Neural crest cell (in vitro differentiated cells): Measurements from ENCODE around the gene ACTL9. TPM values are rescaled to one million over a fixed set of nuclear protein-coding genes. Genes with fewer than 3 reads are reported as not detected.

Experiments
- DNase-seq: peaks from one replicate; pipeline ENCODE4 v3.0.0; 2021; ENCODE audit warnings: low read depth, mixed read lengths, low spot score
- H3K27ac Mint-ChIP-seq: one replicate; pipeline ENCODE4 v1.8.0; 2021; ENCODE audit warnings: mild to moderate bottlenecking, mixed read lengths; ENCODE audit not compliant: unreplicated experiment
- H3K27me3 Mint-ChIP-seq: 2 replicates; pipeline ENCODE4 v1.8.0; 2021; ENCODE audit warnings: low read depth, mild to moderate bottlenecking, mixed read lengths
- H3K36me3 Mint-ChIP-seq: 2 replicates; pipeline ENCODE4 v1.8.0; 2021; ENCODE audit warnings: low read depth, mild to moderate bottlenecking, mixed read lengths
- H3K4me1 Mint-ChIP-seq: 2 replicates; pipeline ENCODE4 v1.8.0; 2021; ENCODE audit warnings: mixed read lengths
- H3K4me3 Mint-ChIP-seq: one replicate; pipeline ENCODE4 v1.8.0; 2021; ENCODE audit warnings: mild to moderate bottlenecking, mixed read lengths
- H3K9me3 Mint-ChIP-seq: 2 replicates; pipeline ENCODE4 v1.8.0; 2021; ENCODE audit warnings: mixed read lengths
- total RNA-seq: library from RNA; stranded (reverse); gene quantifications from 2 replicates; pipeline ENCODE4 v1.2.1, GENCODE V29; 2021
- TF ChIP-seq, protein P1 (sequence below): fragments of 200-600 bp; sonication (generic); conservative IDR thresholded peaks from 2 replicates; pipeline ENCODE4 v1.5.0; 2021; ENCODE audit warnings: antibody characterized with exemption, mild to moderate bottlenecking

ACTL9 gene
- total RNA-seq, 1 donor from 2014 or later, result not detected

DNA sequence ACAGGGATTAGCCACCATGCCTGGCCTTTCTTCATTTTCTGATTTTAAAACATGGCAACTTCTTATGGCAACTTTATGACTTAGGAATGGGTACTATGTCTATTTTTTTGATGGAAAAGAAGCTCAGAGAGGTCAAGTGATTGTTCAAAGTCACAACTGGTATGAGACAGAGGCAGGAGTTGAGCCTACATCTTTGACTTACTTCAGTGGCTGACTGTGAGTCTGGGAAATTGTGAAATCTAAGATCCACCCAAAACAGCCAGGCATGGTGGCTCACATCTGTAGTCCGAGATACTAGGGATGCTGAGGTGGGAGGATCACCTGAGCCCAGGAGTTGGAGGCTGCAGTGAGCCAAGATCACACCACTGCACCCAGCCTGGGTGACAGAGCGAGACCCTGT is 2.4 kb upstream of the ACTL9 start:
- DNase-seq, result no peak
- Mint-ChIP-seq H3K27ac (no peak overlapping the region), H3K9me3 (no peaks in the 10 kb centered on the region), H3K36me3 (no peaks in the 10 kb centered on the region), H3K4me1 (no peaks in the 10 kb centered on the region), H3K27me3 (peaks cover 45% of the 10 kb centered on the region), H3K4me3 (no peak overlapping the region)
- TF ChIP-seq, protein P1, sequence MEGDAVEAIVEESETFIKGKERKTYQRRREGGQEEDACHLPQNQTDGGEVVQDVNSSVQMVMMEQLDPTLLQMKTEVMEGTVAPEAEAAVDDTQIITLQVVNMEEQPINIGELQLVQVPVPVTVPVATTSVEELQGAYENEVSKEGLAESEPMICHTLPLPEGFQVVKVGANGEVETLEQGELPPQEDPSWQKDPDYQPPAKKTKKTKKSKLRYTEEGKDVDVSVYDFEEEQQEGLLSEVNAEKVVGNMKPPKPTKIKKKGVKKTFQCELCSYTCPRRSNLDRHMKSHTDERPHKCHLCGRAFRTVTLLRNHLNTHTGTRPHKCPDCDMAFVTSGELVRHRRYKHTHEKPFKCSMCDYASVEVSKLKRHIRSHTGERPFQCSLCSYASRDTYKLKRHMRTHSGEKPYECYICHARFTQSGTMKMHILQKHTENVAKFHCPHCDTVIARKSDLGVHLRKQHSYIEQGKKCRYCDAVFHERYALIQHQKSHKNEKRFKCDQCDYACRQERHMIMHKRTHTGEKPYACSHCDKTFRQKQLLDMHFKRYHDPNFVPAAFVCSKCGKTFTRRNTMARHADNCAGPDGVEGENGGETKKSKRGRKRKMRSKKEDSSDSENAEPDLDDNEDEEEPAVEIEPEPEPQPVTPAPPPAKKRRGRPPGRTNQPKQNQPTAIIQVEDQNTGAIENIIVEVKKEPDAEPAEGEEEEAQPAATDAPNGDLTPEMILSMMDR, result no peak

- Mint-ChIP-seq H3K9me3 (no peaks in the 10 kb centered on the region), H3K4me1 (no peaks in the 10 kb centered on the region), H3K27ac (no peak overlapping the region), H3K27me3 (peaks cover 49% of the 10 kb centered on the region), H3K4me3 (no peak overlapping the region), H3K36me3 (no peaks in the 10 kb centered on the region)
- no peak for DNase-seq
- TF ChIP-seq, protein P1, result no peak
These were observed 1.3 kb upstream of the ACTL9 start for GRCh38 chr19:8699908-8700307.

GRCh38 chr19:8697671-8698432 is 743 bp downstream of the ACTL9 start:
- Mint-ChIP-seq H3K27ac (no peak overlapping the region), H3K36me3 (no peaks in the 10 kb centered on the region), H3K27me3 (peaks cover 48% of the 10 kb centered on the region), H3K4me1 (no peaks in the 10 kb centered on the region), H3K9me3 (no peaks in the 10 kb centered on the region), H3K4me3 (no peak overlapping the region)
- TF ChIP-seq, protein P1, result peak; percentile 35
- peak; percentile 36 for DNase-seq

DNA sequence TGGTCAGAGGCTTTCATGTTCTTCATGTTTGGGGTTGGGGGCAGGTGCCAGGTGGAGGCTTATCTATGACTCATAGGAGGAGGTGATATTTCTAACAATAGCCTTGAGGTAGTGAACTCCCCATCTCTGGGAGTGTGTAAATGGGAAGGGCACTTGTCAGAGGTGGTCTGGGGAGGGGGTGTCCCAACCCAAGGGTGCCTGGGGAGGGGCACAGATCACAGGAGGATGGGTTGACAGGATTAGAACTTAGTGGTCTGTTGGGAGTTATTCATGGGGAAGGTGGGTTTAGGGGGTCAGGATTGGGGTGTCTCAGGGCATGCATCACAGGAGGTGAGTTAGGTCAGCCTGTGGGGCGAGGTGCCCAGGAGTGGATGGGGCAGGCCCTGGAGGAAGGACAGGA is 1.6 kb downstream of the ACTL9 start:
- H3K4me3 Mint-ChIP-seq, result no peak overlapping the region
- H3K27me3 Mint-ChIP-seq, result peaks cover 52% of the 10 kb centered on the region
- no peak for DNase-seq
- no peaks in the 10 kb centered on the region for H3K9me3 Mint-ChIP-seq
- H3K27ac Mint-ChIP-seq, result no peak overlapping the region
- TF ChIP-seq, protein P1, result no peak
- H3K36me3 Mint-ChIP-seq, result no peaks in the 10 kb centered on the region
- no peaks in the 10 kb centered on the region for H3K4me1 Mint-ChIP-seq

- no peaks in the 10 kb centered on the region for H3K9me3 Mint-ChIP-seq
- no peak overlapping the region for H3K27ac Mint-ChIP-seq
- no peaks in the 10 kb centered on the region for H3K4me1 Mint-ChIP-seq
- H3K27me3 Mint-ChIP-seq, result peaks cover 51% of the 10 kb centered on the region
- no peak for DNase-seq
- TF ChIP-seq, protein P1, result no peak
- no peak overlapping the region for H3K4me3 Mint-ChIP-seq
- no peaks in the 10 kb centered on the region for H3K36me3 Mint-ChIP-seq
These were observed 2.7 kb downstream of the ACTL9 start for GRCh38 chr19:8695911-8696310.
